ENCODE results near the gene TCF19. TPM values are rescaled to one million over a fixed set of nuclear protein-coding genes. Genes with fewer than 3 reads are reported as not detected.
"Not testable (repeated sequence)": the region's sequence is repeated elsewhere in the genome, so short reads cannot be mapped to it uniquely, and the experiment has no call there.

Gene TCF19
- polyA plus RNA-seq, 1 donor from 2014 or later: 3.6 TPM

DNA sequence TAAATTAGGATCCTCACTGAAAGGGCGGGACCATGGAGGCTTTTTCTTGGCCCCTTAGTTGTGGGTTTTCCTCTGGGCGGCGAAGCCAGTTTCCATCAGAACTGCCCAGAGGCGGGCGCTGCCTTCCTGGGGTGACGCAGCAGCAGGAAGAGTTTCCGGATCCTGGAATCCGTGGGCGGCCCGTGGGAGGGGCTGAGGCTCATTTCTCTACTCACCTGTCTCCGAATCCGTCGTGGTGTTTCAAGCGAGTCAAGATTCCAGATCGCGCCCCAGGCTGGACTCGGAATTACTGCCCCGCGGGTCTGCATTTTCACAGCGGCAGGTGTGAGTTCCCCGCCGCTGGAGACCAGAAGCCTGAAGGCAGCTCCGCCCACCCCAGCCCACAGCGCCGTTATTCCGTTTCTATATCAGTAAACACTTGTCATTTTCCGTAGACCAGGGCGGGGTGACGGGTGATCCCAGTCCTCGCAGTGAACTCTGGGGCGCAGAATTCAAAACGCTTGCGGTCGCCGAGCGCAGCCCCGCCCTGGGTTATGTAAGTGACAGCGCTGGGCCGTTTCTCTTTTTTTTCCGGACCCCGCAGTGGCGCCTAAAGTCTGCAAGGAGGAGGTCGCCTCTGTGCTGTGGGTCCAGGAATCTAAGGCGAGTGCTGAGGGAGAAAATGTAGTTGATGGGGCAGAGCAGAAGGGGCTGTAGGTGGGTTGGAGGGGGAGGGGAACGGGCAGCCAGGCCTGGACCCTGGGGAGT, 39.3 kb downstream of the TCF19 start:
- no peaks in the 10 kb centered on the region for H3F3A ChIP-seq (ENCODE audit: insufficient read depth, low read length, poor library complexity, severe bottlenecking)
- H3K4me2 ChIP-seq (ENCODE audit: low read length): peak overlapping the region; percentile 10
- H4K20me1 ChIP-seq (ENCODE audit: insufficient read depth): no peaks in the 10 kb centered on the region
- H3K79me2 ChIP-seq (replicated peaks; ENCODE audit: insufficient read depth, low read length): no peaks in the 10 kb centered on the region
- peak overlapping the region; percentile 81 for H3K27ac ChIP-seq (ENCODE audit: low read length)
- peak overlapping the region; percentile 74 for H3K4me3 ChIP-seq (ENCODE audit: low read length)
- H3K36me3 ChIP-seq (ENCODE audit: insufficient read depth, low read length): no peaks in the 10 kb centered on the region
- TF ChIP-seq TAF1 (IDR thresholded peaks at IDR 0.05; ENCODE audit: low read depth) (no peak), SMC3 (conservative IDR thresholded peaks at IDR 0.05; ENCODE audit: poor library complexity) (no peak), POLR2AphosphoS5 (IDR thresholded peaks at IDR 0.05) (peak; percentile 36), EP300 (conservative IDR thresholded peaks at IDR 0.05; ENCODE audit: poor library complexity, severe bottlenecking) (peak; percentile 18), EZH2 (IDR thresholded peaks at IDR 0.05; ENCODE audit: borderline replicate concordance, insufficient read depth, low read length, poor library complexity, severe bottlenecking) (no peak), MXI1 (conservative IDR thresholded peaks at IDR 0.05; ENCODE audit: poor library complexity, severe bottlenecking) (peak; percentile 12), RAD21 (conservative IDR thresholded peaks at IDR 0.05) (no peak), CTCF (IDR thresholded peaks at IDR 0.05; ENCODE audit: poor library complexity, severe bottlenecking) (no peak)
- TF ChIP-seq, protein P1, sequence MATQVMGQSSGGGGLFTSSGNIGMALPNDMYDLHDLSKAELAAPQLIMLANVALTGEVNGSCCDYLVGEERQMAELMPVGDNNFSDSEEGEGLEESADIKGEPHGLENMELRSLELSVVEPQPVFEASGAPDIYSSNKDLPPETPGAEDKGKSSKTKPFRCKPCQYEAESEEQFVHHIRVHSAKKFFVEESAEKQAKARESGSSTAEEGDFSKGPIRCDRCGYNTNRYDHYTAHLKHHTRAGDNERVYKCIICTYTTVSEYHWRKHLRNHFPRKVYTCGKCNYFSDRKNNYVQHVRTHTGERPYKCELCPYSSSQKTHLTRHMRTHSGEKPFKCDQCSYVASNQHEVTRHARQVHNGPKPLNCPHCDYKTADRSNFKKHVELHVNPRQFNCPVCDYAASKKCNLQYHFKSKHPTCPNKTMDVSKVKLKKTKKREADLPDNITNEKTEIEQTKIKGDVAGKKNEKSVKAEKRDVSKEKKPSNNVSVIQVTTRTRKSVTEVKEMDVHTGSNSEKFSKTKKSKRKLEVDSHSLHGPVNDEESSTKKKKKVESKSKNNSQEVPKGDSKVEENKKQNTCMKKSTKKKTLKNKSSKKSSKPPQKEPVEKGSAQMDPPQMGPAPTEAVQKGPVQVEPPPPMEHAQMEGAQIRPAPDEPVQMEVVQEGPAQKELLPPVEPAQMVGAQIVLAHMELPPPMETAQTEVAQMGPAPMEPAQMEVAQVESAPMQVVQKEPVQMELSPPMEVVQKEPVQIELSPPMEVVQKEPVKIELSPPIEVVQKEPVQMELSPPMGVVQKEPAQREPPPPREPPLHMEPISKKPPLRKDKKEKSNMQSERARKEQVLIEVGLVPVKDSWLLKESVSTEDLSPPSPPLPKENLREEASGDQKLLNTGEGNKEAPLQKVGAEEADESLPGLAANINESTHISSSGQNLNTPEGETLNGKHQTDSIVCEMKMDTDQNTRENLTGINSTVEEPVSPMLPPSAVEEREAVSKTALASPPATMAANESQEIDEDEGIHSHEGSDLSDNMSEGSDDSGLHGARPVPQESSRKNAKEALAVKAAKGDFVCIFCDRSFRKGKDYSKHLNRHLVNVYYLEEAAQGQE (IDR thresholded peaks at IDR 0.05; ENCODE audit: borderline replicate concordance): peak; percentile 52
- H3K9me3 ChIP-seq (ENCODE audit: low read length): no peaks in the 10 kb centered on the region
- H3K27me3 ChIP-seq (ENCODE audit: insufficient read depth, low read depth, low read length): no peaks in the 10 kb centered on the region
- H3K9ac ChIP-seq (ENCODE audit: low read length): peak overlapping the region; percentile 74
- H2AFZ ChIP-seq (ENCODE audit: low read depth, low read length): peak overlapping the region; percentile 88
- no peaks in the 10 kb centered on the region for H3K9me2 ChIP-seq (ENCODE audit: insufficient read depth, low read length)

- not testable (repeated sequence) for H3K9me2 ChIP-seq (ENCODE audit: insufficient read depth, low read length); H3K27me3 ChIP-seq (ENCODE audit: insufficient read depth, low read depth, low read length); H2AFZ ChIP-seq (ENCODE audit: low read depth, low read length); H3K4me2 ChIP-seq (ENCODE audit: low read length); H3K36me3 ChIP-seq (ENCODE audit: insufficient read depth, low read length); H3F3A ChIP-seq (ENCODE audit: insufficient read depth, low read length, poor library complexity, severe bottlenecking); H3K79me2 ChIP-seq (replicated peaks; ENCODE audit: insufficient read depth, low read length); H3K9me3 ChIP-seq (ENCODE audit: low read length); H4K20me1 ChIP-seq (ENCODE audit: insufficient read depth); H3K9ac ChIP-seq (ENCODE audit: low read length); H3K27ac ChIP-seq (ENCODE audit: low read length); H3K4me3 ChIP-seq (ENCODE audit: low read length)
Measured at GRCh38 chr6:31199105-31199452, 40.7 kb downstream of the TCF19 start.
